GM12891 (cell line): ENCODE results near the gene IL1F10.

Experiments
- DNase-seq: peaks from one replicate; pipeline ENCODE4 v3.0.0; 2011; ENCODE audit warnings: low spot score; ENCODE audit not compliant: insufficient read length
- FAIRE-seq: peaks from 2 replicates; lab custom pipeline; 2011; peaks lifted over from hg19 to GRCh38; lab: Jason Lieb, UNC
- PAX5 ChIP-seq: IDR thresholded peaks from 2 replicates; pipeline ENCODE4 v1.6.1; 2011; ENCODE audit warnings: low read length, moderate library complexity, mild to moderate bottlenecking; ENCODE audit not compliant: insufficient read depth, severe bottlenecking
- POLR2A ChIP-seq: IDR thresholded peaks from 2 replicates; pipeline ENCODE4 v1.6.1; 2011; ENCODE audit warnings: low read depth, low read length, control low read depth
- POLR2AphosphoS5 ChIP-seq: IDR thresholded peaks from 2 replicates; pipeline ENCODE4 v1.6.1; 2011; ENCODE audit warnings: low read depth, low read length, control low read depth
- POU2F2 ChIP-seq: IDR thresholded peaks from 2 replicates; pipeline ENCODE4 v1.6.1; 2011; ENCODE audit warnings: low read depth, mild to moderate bottlenecking, control low read depth, low read length, moderate library complexity
- SPI1 ChIP-seq: IDR thresholded peaks from 2 replicates; pipeline ENCODE4 v1.6.1; 2011; ENCODE audit warnings: low read depth, low read length, control low read depth
- TAF1 ChIP-seq: IDR thresholded peaks from 2 replicates; pipeline ENCODE4 v1.6.1; 2011; ENCODE audit warnings: low read depth, low read length, control low read depth

The IL1F10 gene

GRCh38 chr2:113064898-113065297 is 2.9 kb upstream of the IL1F10 start:
- no peak for FAIRE-seq
- no peak for TF ChIP-seq POLR2A
- no peak for TF ChIP-seq TAF1
- no peak for TF ChIP-seq POLR2AphosphoS5
- no peak for TF ChIP-seq SPI1
- TF ChIP-seq POU2F2 = no peak
- TF ChIP-seq PAX5 = no peak
- DNase-seq = no peak

GRCh38 chr2:113068249-113068648 is 479 bp downstream of the IL1F10 start:
- TF ChIP-seq POLR2AphosphoS5 = no peak
- TF ChIP-seq PAX5 = no peak
- no peak for TF ChIP-seq SPI1
- TF ChIP-seq TAF1 = no peak
- no peak for TF ChIP-seq POLR2A
- TF ChIP-seq POU2F2 = no peak
- FAIRE-seq (no peak), DNase-seq (no peak)

- DNase-seq = no peak
- no peak for TF ChIP-seq PAX5
- no peak for TF ChIP-seq TAF1
- TF ChIP-seq POLR2AphosphoS5 = no peak
- no peak for FAIRE-seq
These were observed 1.1 kb downstream of the IL1F10 start for GRCh38 chr2:113068706-113069485.

- DNase-seq (no peak), FAIRE-seq (no peak)
- TF ChIP-seq TAF1 (no peak), PAX5 (no peak), POLR2AphosphoS5 (no peak)
These were observed 2.2 kb downstream of the IL1F10 start for GRCh38 chr2:113069676-113070605.

GRCh38 chr2:113070606-113070975 is 2.8 kb downstream of the IL1F10 start:
- TF ChIP-seq POLR2A (no peak), POU2F2 (no peak), SPI1 (no peak), POLR2AphosphoS5 (no peak), PAX5 (no peak), TAF1 (no peak)
- DNase-seq (no peak), FAIRE-seq (no peak)

- no peak for DNase-seq
- TF ChIP-seq SPI1 (no peak), POU2F2 (no peak), PAX5 (no peak), POLR2A (no peak), TAF1 (no peak), POLR2AphosphoS5 (no peak)
- no peak for FAIRE-seq
These were observed 4.8 kb downstream of the IL1F10 start for GRCh38 chr2:113072584-113072983.

GRCh38 chr2:113073325-113073834 is 5.6 kb downstream of the IL1F10 start:
- no peak for TF ChIP-seq POU2F2
- TF ChIP-seq PAX5 = no peak
- TF ChIP-seq POLR2A = no peak
- TF ChIP-seq SPI1 = no peak
- no peak for TF ChIP-seq TAF1
- no peak for TF ChIP-seq POLR2AphosphoS5
- DNase-seq = no peak
- FAIRE-seq = no peak

GRCh38 chr2:113075030-113075429 is 7.3 kb downstream of the IL1F10 start:
- no peak for DNase-seq
- no peak for FAIRE-seq
- TF ChIP-seq TAF1 (no peak), POLR2AphosphoS5 (no peak), POLR2A (no peak), POU2F2 (no peak), PAX5 (no peak), SPI1 (no peak)

- FAIRE-seq (no peak), DNase-seq (no peak)
- TF ChIP-seq TAF1 = no peak
- no peak for TF ChIP-seq PAX5
- no peak for TF ChIP-seq POLR2A
- TF ChIP-seq POLR2AphosphoS5 = no peak
- TF ChIP-seq POU2F2 = no peak
These were observed 7.8 kb downstream of the IL1F10 start for GRCh38 chr2:113075600-113075999.
